Measurements from ENCODE around the gene RPS6KB2.

The RPS6KB2 gene

GRCh38 chr11:67428052-67429001, at the start of gene RPS6KB2:
TSS of gene RPS6KB2 (plus strand) at chr11:67428494. CDS start at chr11:67428546, 52 bp downstream.
- no peak for TF ChIP-seq CTCF (IDR thresholded peaks at IDR 0.05; ENCODE audit: low read depth, low read length)

GRCh38 chr11:67378544-67378943, 49.8 kb upstream of the RPS6KB2 start:
- no peak for TF ChIP-seq CTCF (IDR thresholded peaks at IDR 0.05; ENCODE audit: low read depth, low read length)
- no peak for DNase-seq (ENCODE audit: extremely low read depth, low read depth)

More at GRCh38 chr11:67428052-67429001, at the start of gene RPS6KB2:
- peak; percentile 92 for DNase-seq (ENCODE audit: extremely low read depth, low read depth)

- no peak for DNase-seq (ENCODE audit: extremely low read depth, low read depth)
- TF ChIP-seq CTCF (IDR thresholded peaks at IDR 0.05; ENCODE audit: low read depth, low read length) = no peak
Observed at GRCh38 chr11:67379061-67380058, 48.9 kb upstream of the RPS6KB2 start.

GRCh38 chr11:67381244-67381972, 46.9 kb upstream of the RPS6KB2 start:
- no peak for TF ChIP-seq CTCF (IDR thresholded peaks at IDR 0.05; ENCODE audit: low read depth, low read length)
- DNase-seq (ENCODE audit: extremely low read depth, low read depth) = no peak

GRCh38 chr11:67382276-67383136, 45.8 kb upstream of the RPS6KB2 start:
- no peak for DNase-seq (ENCODE audit: extremely low read depth, low read depth)

More at GRCh38 chr11:67382276-67383136, 45.8 kb upstream of the RPS6KB2 start:
- peak; percentile 100 for TF ChIP-seq CTCF (IDR thresholded peaks at IDR 0.05; ENCODE audit: low read depth, low read length)
